Measurements from ENCODE around the gene TMCC3. TPM values are rescaled to one million over a fixed set of nuclear protein-coding genes. Genes with fewer than 3 reads are reported as not detected.

Gene TMCC3
- total RNA-seq, 1 experiment from 2014 or later = 0.49 TPM

GRCh38 chr12:94663071-94663470, 12.7 kb upstream of the TMCC3 start:
- TF ChIP-seq, protein P1, sequence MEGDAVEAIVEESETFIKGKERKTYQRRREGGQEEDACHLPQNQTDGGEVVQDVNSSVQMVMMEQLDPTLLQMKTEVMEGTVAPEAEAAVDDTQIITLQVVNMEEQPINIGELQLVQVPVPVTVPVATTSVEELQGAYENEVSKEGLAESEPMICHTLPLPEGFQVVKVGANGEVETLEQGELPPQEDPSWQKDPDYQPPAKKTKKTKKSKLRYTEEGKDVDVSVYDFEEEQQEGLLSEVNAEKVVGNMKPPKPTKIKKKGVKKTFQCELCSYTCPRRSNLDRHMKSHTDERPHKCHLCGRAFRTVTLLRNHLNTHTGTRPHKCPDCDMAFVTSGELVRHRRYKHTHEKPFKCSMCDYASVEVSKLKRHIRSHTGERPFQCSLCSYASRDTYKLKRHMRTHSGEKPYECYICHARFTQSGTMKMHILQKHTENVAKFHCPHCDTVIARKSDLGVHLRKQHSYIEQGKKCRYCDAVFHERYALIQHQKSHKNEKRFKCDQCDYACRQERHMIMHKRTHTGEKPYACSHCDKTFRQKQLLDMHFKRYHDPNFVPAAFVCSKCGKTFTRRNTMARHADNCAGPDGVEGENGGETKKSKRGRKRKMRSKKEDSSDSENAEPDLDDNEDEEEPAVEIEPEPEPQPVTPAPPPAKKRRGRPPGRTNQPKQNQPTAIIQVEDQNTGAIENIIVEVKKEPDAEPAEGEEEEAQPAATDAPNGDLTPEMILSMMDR (conservative IDR thresholded peaks at IDR 0.05; ENCODE audit: low read depth, low read length) = no peak
- no peak for TF ChIP-seq EZH2 (IDR thresholded peaks at IDR 0.05; ENCODE audit: borderline replicate concordance, low read depth, low read length, poor library complexity, severe bottlenecking)
- Histone ChIP-seq H3K27me3 (replicated peaks; ENCODE audit: insufficient read depth, low read depth, low read length, poor library complexity) (no peaks in the 10 kb centered on the region), H3K4me1 (ENCODE audit: insufficient read depth, low read length, poor library complexity, severe bottlenecking) (no peaks in the 10 kb centered on the region), H3K27ac (ENCODE audit: low read depth, low read length, poor library complexity, severe bottlenecking) (no peak overlapping the region), H3K36me3 (ENCODE audit: insufficient read depth, low read length, poor library complexity, severe bottlenecking) (no peaks in the 10 kb centered on the region), H3K4me3 (ENCODE audit: low read depth, low read length, poor library complexity, severe bottlenecking) (no peak overlapping the region), H3K9me3 (ENCODE audit: low read depth, low read length, poor library complexity, severe bottlenecking) (no peaks in the 10 kb centered on the region)
- DNase-seq (ENCODE audit: low spot score) = no peak
- ChIA-PET CTCF (no interaction called here), POLR2A (ENCODE audit: low non-redundant PET) (no interaction called here)
- BruUV-seq (replicated peaks) = no TSS peak
- intact Hi-C loops (cut with micrococcal nuclease; ENCODE audit: unreplicated experiment) = no loop called here

- no TSS peak for BruUV-seq (replicated peaks)
- Histone ChIP-seq H3K4me3 (ENCODE audit: low read depth, low read length, poor library complexity, severe bottlenecking) (no peak overlapping the region), H3K4me1 (ENCODE audit: insufficient read depth, low read length, poor library complexity, severe bottlenecking) (no peaks in the 10 kb centered on the region), H3K27ac (ENCODE audit: low read depth, low read length, poor library complexity, severe bottlenecking) (no peak overlapping the region), H3K9me3 (ENCODE audit: low read depth, low read length, poor library complexity, severe bottlenecking) (no peaks in the 10 kb centered on the region), H3K36me3 (ENCODE audit: insufficient read depth, low read length, poor library complexity, severe bottlenecking) (no peaks in the 10 kb centered on the region), H3K27me3 (replicated peaks; ENCODE audit: insufficient read depth, low read depth, low read length, poor library complexity) (no peaks in the 10 kb centered on the region)
- DNase-seq (ENCODE audit: low spot score) = no peak
- TF ChIP-seq EZH2 (IDR thresholded peaks at IDR 0.05; ENCODE audit: borderline replicate concordance, low read depth, low read length, poor library complexity, severe bottlenecking) = no peak
- TF ChIP-seq, protein P1 (conservative IDR thresholded peaks at IDR 0.05; ENCODE audit: low read depth, low read length) = no peak
- POLR2A ChIA-PET (ENCODE audit: low non-redundant PET) = no interaction called here
- intact Hi-C loops (cut with micrococcal nuclease; ENCODE audit: unreplicated experiment) = no loop called here
- CTCF ChIA-PET = no interaction called here
These were observed 10.1 kb upstream of the TMCC3 start for GRCh38 chr12:94660436-94660835.

- no peaks in the 10 kb centered on the region for H3K36me3 ChIP-seq (ENCODE audit: insufficient read depth, low read length, poor library complexity, severe bottlenecking)
- no peaks in the 10 kb centered on the region for H3K4me1 ChIP-seq (ENCODE audit: insufficient read depth, low read length, poor library complexity, severe bottlenecking)
- ChIA-PET POLR2A (ENCODE audit: low non-redundant PET) (no interaction called here), CTCF (no interaction called here)
- H3K27me3 ChIP-seq (replicated peaks; ENCODE audit: insufficient read depth, low read depth, low read length, poor library complexity) = no peaks in the 10 kb centered on the region
- intact Hi-C loops (cut with micrococcal nuclease; ENCODE audit: unreplicated experiment) = no loop called here
- H3K4me3 ChIP-seq (ENCODE audit: low read depth, low read length, poor library complexity, severe bottlenecking) = no peak overlapping the region
- H3K9me3 ChIP-seq (ENCODE audit: low read depth, low read length, poor library complexity, severe bottlenecking) = no peaks in the 10 kb centered on the region
- TF ChIP-seq, protein P1 (conservative IDR thresholded peaks at IDR 0.05; ENCODE audit: low read depth, low read length) = no peak
- TF ChIP-seq EZH2 (IDR thresholded peaks at IDR 0.05; ENCODE audit: borderline replicate concordance, low read depth, low read length, poor library complexity, severe bottlenecking) = no peak
- H3K27ac ChIP-seq (ENCODE audit: low read depth, low read length, poor library complexity, severe bottlenecking) = no peak overlapping the region
- no TSS peak for BruUV-seq (replicated peaks)
- DNase-seq (ENCODE audit: low spot score) = no peak
These were observed 9.1 kb upstream of the TMCC3 start for GRCh38 chr12:94659346-94659930.
